Measurements from ENCODE around the gene UNC5C.

Gene UNC5C

GRCh38 chr4:95546221-95546620 is 2.6 kb downstream of the UNC5C start:
- DNase-seq, result no peak

- no peak for DNase-seq
Measured at GRCh38 chr4:95545546-95545945, 3.2 kb downstream of the UNC5C start.

GRCh38 chr4:95544113-95545103 is 4.4 kb downstream of the UNC5C start:
- no peak for DNase-seq

GRCh38 chr4:95541889-95542607 is 6.7 kb downstream of the UNC5C start:
- no peak for DNase-seq

- DNase-seq, result no peak
Measured at GRCh38 chr4:95541094-95541493, 7.7 kb downstream of the UNC5C start.

- DNase-seq, result no peak
Measured at GRCh38 chr4:95540227-95540626, 8.5 kb downstream of the UNC5C start.

- no peak for DNase-seq
Measured at GRCh38 chr4:95539106-95539505, 9.7 kb downstream of the UNC5C start.

- DNase-seq, result no peak
Measured at GRCh38 chr4:95537863-95538488, 10.8 kb downstream of the UNC5C start.

- DNase-seq, result no peak
Measured at GRCh38 chr4:95537191-95537590, 11.6 kb downstream of the UNC5C start.

- DNase-seq, result no peak
Measured at GRCh38 chr4:95536650-95537049, 12.1 kb downstream of the UNC5C start.

GRCh38 chr4:95535180-95535579 is 13.6 kb downstream of the UNC5C start:
- DNase-seq, result no peak

- no peak for DNase-seq
Measured at GRCh38 chr4:95534032-95534431, 14.7 kb downstream of the UNC5C start.

- DNase-seq, result no peak
Measured at GRCh38 chr4:95533254-95533653, 15.5 kb downstream of the UNC5C start.

- no peak for DNase-seq
Measured at GRCh38 chr4:95532305-95532704, 16.5 kb downstream of the UNC5C start.

GRCh38 chr4:95531141-95531540 is 17.6 kb downstream of the UNC5C start:
- no peak for DNase-seq

GRCh38 chr4:95529946-95530345 is 18.8 kb downstream of the UNC5C start:
- DNase-seq, result no peak

GRCh38 chr4:95528388-95528948 is 20.3 kb downstream of the UNC5C start:
- no peak for DNase-seq

- no peak for DNase-seq
Measured at GRCh38 chr4:95526075-95526474, 22.7 kb downstream of the UNC5C start.

GRCh38 chr4:95524729-95525128 is 24.0 kb downstream of the UNC5C start:
- no peak for DNase-seq

- DNase-seq, result no peak
Measured at GRCh38 chr4:95524184-95524583, 24.6 kb downstream of the UNC5C start.

GRCh38 chr4:95522682-95523530 is 25.9 kb downstream of the UNC5C start:
- DNase-seq, result no peak

Measured in right hindlimb (tissue), 1 donor.